HG02870 (cell line): ENCODE measurements around the gene ZNF540.
"Not testable (repeated sequence)": the region's sequence is repeated elsewhere in the genome, so short reads cannot be mapped to it uniquely, and the experiment has no call there.

Experiments used
- ATAC-seq: cut with Tn5 transposase; IDR thresholded peaks from one replicate; pipeline ENCODE4 v1.9.1; 2021; ENCODE audit warnings: mild to moderate bottlenecking, moderate library complexity; ENCODE audit not compliant: unreplicated experiment

ZNF540 gene

GRCh38 chr19:37594304-37594981 lies at the start of gene ZNF540, which contains the start of gene ZNF571:
TSS of gene ZNF540 (plus strand) at chr19:37594876. CDS start at chr19:37598448, 3,572 bp downstream.
TSS of gene ZNF571 (minus strand) at chr19:37594792. CDS start at chr19:37586676, 8,116 bp downstream.
- ATAC-seq: peak; percentile 93

- no peak for ATAC-seq
Observed at GRCh38 chr19:37551129-37551993, 43.3 kb upstream of the ZNF540 start.

DNA sequence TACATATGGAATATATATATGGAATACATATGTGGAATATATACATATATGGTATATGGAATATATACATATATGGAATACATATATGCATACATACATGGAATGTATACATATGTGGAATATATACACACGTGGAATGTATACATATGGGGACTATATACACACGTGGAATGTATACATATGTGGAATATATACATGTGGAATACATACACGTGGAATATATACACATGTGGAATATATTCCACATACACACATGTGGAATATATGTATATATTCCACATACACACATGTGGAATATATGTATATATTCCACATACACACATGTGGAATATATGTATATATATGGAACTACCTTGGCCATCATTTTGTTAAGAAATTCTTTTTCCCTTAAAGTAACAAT lies 31.2 kb upstream of the ZNF540 start:
- ATAC-seq: no peak

DNA sequence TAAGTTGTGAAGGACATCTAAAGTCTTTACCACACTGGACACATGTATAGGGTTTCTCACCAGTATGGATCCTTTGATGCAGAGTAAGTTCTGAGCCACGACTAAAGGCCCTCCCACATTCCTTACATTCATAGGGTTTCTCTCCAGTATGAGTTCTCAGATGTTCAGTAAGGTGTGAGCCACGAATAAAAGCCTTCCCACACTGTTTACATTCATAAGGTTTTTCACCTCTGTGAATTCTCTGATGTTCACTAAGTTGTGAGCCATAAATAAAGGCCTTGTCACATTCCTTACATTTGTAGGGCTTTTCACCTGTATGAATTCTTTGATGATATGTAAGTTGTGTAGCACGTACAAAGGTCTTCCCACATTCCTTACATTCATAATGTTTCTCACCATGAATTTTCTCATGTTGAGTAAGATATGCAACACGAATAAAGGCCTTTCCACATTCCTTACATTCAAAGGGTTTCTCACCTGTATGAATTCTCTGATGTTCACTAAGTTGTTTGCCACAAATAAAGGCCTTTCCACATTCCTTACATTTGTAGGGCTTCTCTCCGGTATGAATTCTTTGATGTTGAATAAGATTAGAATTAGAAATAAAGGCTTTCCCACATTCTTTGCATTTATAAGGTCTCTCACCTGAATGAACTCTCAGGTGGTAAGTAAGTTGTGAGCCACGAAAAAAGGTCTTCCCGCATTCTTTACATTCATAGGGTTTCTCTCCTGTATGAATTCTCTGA lies 29.9 kb upstream of the ZNF540 start:
- ATAC-seq: no peak

GRCh38 chr19:37565370-37565669 lies 29.4 kb upstream of the ZNF540 start:
- no peak for ATAC-seq

GRCh38 chr19:37572203-37572602 lies 22.5 kb upstream of the ZNF540 start:
- ATAC-seq: no peak

GRCh38 chr19:37583340-37583739 lies 11.3 kb upstream of the ZNF540 start:
- ATAC-seq: no peak

DNA sequence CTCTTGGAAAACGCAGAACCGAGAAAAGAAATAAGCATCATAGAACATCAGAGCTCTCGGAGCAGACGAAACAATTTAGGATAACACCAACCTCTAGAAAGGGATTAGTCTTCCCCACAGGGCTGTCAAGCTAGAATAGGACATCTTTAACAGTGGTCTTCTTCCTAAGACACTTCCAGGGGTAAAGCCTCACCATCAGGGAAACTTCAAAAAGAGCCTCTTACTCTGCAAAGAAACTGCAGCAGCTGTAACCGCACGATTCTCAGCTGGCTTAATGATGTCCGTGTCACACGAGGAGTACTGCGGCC lies 726 bp upstream of the ZNF540 start:
- ATAC-seq: no peak

DNA sequence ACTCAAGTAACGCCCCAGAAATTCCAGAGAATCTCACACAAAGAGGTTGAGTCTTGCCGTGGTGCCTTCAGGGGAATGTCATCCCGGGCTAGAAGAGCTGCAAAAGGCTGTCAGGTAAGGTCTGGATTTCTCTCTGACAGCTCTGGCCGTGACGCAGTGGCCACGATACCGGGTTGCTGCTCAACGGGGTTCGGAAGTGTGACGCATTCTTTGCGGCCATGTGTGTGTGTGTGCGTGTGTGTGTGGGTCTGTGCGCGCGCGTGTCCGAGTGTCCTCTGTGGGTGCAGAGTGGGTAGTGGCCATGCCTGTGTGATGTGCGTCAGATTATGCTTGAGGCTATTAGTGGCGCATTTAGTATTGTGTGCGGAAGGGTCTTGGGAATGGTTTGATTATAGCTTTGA lies 306 bp downstream of the ZNF540 start:
- peak; percentile 32 for ATAC-seq

DNA sequence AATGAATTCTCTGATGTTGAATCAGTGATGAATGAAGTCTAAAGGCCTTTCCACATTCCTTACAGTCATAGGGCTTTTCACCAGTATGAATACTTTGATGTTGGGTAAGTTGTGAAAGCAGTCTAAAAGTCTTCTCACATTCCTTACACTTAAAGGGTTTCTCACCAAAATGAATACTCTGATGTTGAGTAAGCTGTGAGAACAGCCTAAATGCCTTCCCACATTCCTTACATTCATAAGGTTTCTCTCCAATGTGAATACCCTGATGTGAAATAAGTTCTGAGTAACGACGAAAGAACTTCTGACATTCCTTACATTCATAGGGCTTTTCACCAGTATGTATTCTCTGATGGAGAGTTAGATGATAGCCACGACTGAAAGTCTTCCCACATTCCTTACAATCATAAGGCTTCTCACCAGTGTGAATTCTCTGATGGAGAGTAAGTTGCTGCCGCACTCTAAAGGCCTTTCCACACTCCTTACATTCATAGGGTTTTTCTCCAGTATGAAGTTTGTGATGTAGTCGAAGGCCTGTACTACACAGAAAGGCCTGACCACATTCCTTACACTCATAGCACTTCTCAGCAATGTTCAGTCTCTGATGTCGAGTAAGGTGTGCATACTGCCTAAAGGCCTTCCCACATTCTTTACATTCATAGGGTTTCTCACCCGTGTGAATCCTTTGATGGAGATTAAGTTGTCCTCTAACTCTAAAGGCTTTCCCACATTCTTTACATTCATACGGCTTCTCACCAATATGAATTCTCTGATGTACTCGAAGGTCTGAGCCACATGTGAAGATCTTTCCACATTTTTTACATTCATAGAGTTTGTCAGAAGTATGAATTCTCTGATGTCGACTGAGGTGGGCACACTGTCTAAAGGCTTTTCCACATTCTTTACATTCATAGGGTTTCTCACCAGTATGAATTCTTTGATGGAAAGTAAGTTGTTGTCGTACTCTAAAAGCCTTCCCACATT lies 40.7 kb downstream of the ZNF540 start:
- no peak for ATAC-seq

DNA sequence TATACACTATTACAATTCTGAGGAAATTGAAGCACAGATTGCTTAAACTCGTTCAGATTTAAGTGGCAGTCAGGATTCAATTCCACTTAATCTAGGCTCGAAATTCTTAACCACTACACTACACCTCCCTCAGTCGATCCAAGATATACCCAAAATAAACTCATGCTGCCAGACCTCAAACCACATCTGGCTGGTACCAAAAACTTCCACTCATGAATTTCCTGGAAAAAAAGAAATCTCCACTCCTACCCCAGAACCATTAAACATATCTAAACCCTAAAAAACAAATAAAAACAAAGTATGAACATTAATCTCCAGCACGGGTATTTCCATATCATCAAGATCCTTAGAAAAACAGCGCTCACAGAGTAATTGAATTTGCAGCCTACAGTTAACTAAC lies 59.4 kb downstream of the ZNF540 start:
- ATAC-seq: no peak

GRCh38 chr19:37654629-37655300 lies 60.1 kb downstream of the ZNF540 start:
- ATAC-seq: peak; percentile 34

DNA sequence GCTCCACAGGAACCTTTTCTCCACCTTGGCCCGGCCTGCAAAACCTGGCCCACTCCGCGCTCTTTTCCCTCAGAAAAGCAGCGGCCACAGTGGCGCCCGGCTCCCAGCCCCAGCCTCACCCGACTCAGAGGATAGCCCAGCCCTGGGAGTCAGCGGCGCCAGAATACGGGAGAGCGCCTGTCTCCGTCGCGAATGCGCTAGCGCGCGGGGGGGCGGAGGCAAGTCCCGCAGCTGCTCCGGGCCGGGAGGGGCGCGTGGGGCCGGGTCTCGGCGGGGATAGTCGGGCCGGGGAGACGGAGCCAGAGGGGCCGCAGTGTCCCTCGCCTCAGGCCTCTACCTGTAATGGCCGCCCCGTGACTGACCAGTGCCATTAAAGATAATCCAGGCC lies 60.6 kb downstream of the ZNF540 start, which contains the start of gene ZFP30:
ZFP30 (minus strand) TSS at position 165 of the 388 bp plus-strand sequence. CDS start 7,643 bp downstream, outside the sequence.
- ATAC-seq: peak; percentile 42

DNA sequence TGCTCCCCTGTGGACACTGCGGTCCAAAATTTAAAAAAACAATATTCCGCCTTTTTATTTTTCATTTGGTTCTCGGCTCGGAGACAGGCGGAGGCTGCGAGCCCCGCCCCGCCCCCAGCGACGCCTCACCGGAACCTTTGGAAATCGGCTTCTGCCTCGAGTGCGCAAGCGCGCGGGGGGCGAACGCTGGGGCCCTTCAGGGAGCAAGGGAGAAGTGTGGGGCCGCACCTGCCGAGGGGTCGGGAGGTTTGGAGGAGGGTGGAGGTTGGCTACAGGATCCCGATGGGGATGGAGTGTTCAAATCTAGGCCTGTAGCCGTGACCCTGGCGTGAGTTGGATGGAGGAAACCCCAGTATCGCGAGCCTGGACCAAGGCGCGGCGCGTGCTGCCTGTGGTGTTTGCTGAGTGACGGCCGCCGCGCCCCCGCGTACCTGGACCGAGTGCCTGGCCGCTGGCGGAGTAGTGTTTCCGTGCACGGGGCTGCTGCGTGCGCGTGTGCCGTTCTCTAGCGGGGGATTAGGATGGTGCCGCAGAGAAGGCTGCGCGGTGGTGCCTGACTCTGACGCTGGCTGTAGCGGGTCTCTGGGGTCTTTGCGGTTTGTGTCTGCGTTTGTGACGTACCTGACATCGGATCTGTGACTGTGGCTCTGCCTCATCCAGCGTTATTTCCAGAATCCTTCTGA lies 61.2 kb downstream of the ZNF540 start:
- ATAC-seq: peak; percentile 64

GRCh38 chr19:37657157-37657556 lies 62.5 kb downstream of the ZNF540 start:
- not testable (repeated sequence) for ATAC-seq
